Vagina (tissue), 2 donors: Measurements from ENCODE around the gene SPATS2. TPM values are rescaled to one million over a fixed set of nuclear protein-coding genes. Genes with fewer than 3 reads are reported as not detected.

Experiments
- DNase-seq, 2 donors: peaks; one replicate each; pipeline ENCODE4 v3.0.0-alpha.2; 2017; ENCODE audit errors: extremely low spot score in 2 of 2
- H3K27ac ChIP-seq: fragments of 200-600 bp; sonication (generic); one replicate; pipeline ENCODE4 v1.5.1; 2019
- H3K27me3 ChIP-seq: fragments of 200-600 bp; sonication (generic); one replicate; pipeline ENCODE4 v1.5.1; 2019
- H3K36me3 ChIP-seq, 2 donors: fragments of 200-600 bp; sonication (generic); one replicate each; pipeline ENCODE4 v1.5.1; 2017 to 2019
- H3K4me1 ChIP-seq: fragments of 200-600 bp; sonication (generic); one replicate; pipeline ENCODE4 v1.5.1; 2019
- H3K4me3 ChIP-seq, 2 donors: fragments of 200-600 bp; sonication (generic); 1 replicate in 1 of 2; 2 replicates in 1 of 2; pipeline ENCODE4 v1.5.1; 2016 to 2019
- H3K9me3 ChIP-seq: fragments of 200-600 bp; sonication (generic); one replicate; pipeline ENCODE4 v1.5.1; 2019
- CTCF ChIP-seq, 3 experiments: fragments of 450-650 bp in 2 of 3; fragments of 200-600 bp in 1 of 3; sonication (generic) in 1 of 3; IDR thresholded peaks; one replicate each; pipeline ENCODE4 v1.5.1; 2017 to 2019; ENCODE audit warnings: antibody characterized with exemption in 3 of 3, mild to moderate bottlenecking in 2 of 3, moderate library complexity in 2 of 3
- POLR2A ChIP-seq, 2 donors: fragments of 450-650 bp; IDR thresholded peaks; one replicate each; pipeline ENCODE4 v1.6.1; 2017; ENCODE audit warnings: antibody characterized with exemption in 2 of 2, mild to moderate bottlenecking in 2 of 2, moderate library complexity in 2 of 2
- POLR2AphosphoS5 ChIP-seq, 2 donors: sonication (generic); formaldehyde crosslinking; IDR thresholded peaks; one replicate each; pipeline ENCODE4 v1.9.0; 2017; ENCODE audit warnings: antibody characterized with exemption in 2 of 2, mild to moderate bottlenecking in 2 of 2, low read depth in 1 of 2; ENCODE audit not compliant: insufficient read depth in 1 of 2
- intact Hi-C: fragments of 100-400 bp; cut with DNase I; formaldehyde crosslinking; loops from one replicate; pipeline ENCODE4 v1.15.1; 2023
- total RNA-seq: library from RNA; depleted of rRNA; stranded (reverse); fragments of >200 nt; gene quantifications from one replicate; pipeline ENCODE4 v1.2.3, GENCODE V29; 2016

The SPATS2 gene
- total RNA-seq, 1 donor from 2014 or later, result 28.0 TPM

GRCh38 chr12:49458816-49459215 is 91.6 kb downstream of the SPATS2 start:
- no peak for DNase-seq
- TF ChIP-seq CTCF (IDR thresholded peaks at IDR 0.05), result no peak
- no peak for TF ChIP-seq POLR2AphosphoS5 (IDR thresholded peaks at IDR 0.05; ENCODE audit: insufficient read depth in 1 of 2, low read depth in 1 of 2)
- no peak for TF ChIP-seq POLR2A (IDR thresholded peaks at IDR 0.05)
- Histone ChIP-seq H3K9me3 (no peaks in the 10 kb centered on the region), H3K27me3 (no peaks in the 10 kb centered on the region), H3K36me3 (no peaks in the 10 kb centered on the region), H3K4me1 (no peaks in the 10 kb centered on the region), H3K4me3 (no peak overlapping the region), H3K27ac (no peak overlapping the region)
- intact Hi-C loops, result no loop called here

DNA sequence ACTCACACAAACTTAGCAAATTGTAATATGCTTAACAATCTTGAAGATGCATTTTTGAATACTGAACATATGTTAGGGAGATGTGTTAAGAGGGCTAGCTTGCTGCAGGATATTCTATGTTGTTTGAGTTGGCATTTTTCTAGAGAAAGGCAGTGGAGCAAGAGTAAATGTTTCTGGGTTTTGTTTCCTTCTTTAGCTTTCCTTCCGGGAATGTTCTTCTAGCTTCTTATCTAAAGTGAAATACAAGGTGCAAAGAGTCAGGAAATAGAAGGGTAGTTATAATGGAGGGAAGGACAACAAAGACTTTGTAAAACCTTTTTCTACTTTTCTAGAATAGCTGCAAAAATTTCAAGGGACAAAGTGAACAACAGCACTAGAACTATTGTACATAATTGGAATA is 94.0 kb downstream of the SPATS2 start:
- no peaks in the 10 kb centered on the region for H3K4me1 ChIP-seq
- TF ChIP-seq POLR2A (IDR thresholded peaks at IDR 0.05) (no peak), CTCF (IDR thresholded peaks at IDR 0.05) (no peak), POLR2AphosphoS5 (IDR thresholded peaks at IDR 0.05; ENCODE audit: insufficient read depth in 1 of 2, low read depth in 1 of 2) (no peak)
- H3K27ac ChIP-seq, result no peak overlapping the region
- H3K36me3 ChIP-seq, result no peaks in the 10 kb centered on the region
- intact Hi-C loops, result no loop called here
- DNase-seq, result no peak
- no peaks in the 10 kb centered on the region for H3K9me3 ChIP-seq
- no peaks in the 10 kb centered on the region for H3K27me3 ChIP-seq
- no peak overlapping the region for H3K4me3 ChIP-seq

GRCh38 chr12:49462083-49462744 is 95.0 kb downstream of the SPATS2 start:
- DNase-seq, result no peak
- Histone ChIP-seq H3K27me3 (no peaks in the 10 kb centered on the region), H3K4me1 (no peaks in the 10 kb centered on the region), H3K4me3 (no peak overlapping the region), H3K36me3 (no peaks in the 10 kb centered on the region), H3K9me3 (no peaks in the 10 kb centered on the region), H3K27ac (no peak overlapping the region)
- intact Hi-C loops, result no loop called here
- TF ChIP-seq CTCF (IDR thresholded peaks at IDR 0.05) (no peak), POLR2AphosphoS5 (IDR thresholded peaks at IDR 0.05; ENCODE audit: insufficient read depth in 1 of 2, low read depth in 1 of 2) (no peak), POLR2A (IDR thresholded peaks at IDR 0.05) (no peak)

- no peaks in the 10 kb centered on the region for H3K36me3 ChIP-seq
- TF ChIP-seq POLR2A (IDR thresholded peaks at IDR 0.05) (no peak), POLR2AphosphoS5 (IDR thresholded peaks at IDR 0.05; ENCODE audit: insufficient read depth in 1 of 2, low read depth in 1 of 2) (no peak), CTCF (IDR thresholded peaks at IDR 0.05) (no peak)
- H3K27ac ChIP-seq, result no peak overlapping the region
- no peak overlapping the region for H3K4me3 ChIP-seq
- H3K9me3 ChIP-seq, result no peaks in the 10 kb centered on the region
- DNase-seq, result no peak
- no peaks in the 10 kb centered on the region for H3K4me1 ChIP-seq
- intact Hi-C loops, result no loop called here
- no peaks in the 10 kb centered on the region for H3K27me3 ChIP-seq
Observed at GRCh38 chr12:49465132-49465531, 97.9 kb downstream of the SPATS2 start.

- no peaks in the 10 kb centered on the region for H3K27me3 ChIP-seq
- no peak for TF ChIP-seq POLR2A (IDR thresholded peaks at IDR 0.05)
- no peak for TF ChIP-seq POLR2AphosphoS5 (IDR thresholded peaks at IDR 0.05; ENCODE audit: insufficient read depth in 1 of 2, low read depth in 1 of 2)
- intact Hi-C loops, result no loop called here
- H3K36me3 ChIP-seq, result no peaks in the 10 kb centered on the region
- H3K27ac ChIP-seq, result no peak overlapping the region
- H3K9me3 ChIP-seq, result no peaks in the 10 kb centered on the region
- DNase-seq, result no peak
- H3K4me1 ChIP-seq, result no peaks in the 10 kb centered on the region
- H3K4me3 ChIP-seq, result no peak overlapping the region
Observed at GRCh38 chr12:49470986-49471385, 103.7 kb downstream of the SPATS2 start.
